Fibroblast of peridontal ligament (primary cell): ENCODE data around the gene HMGXB4.

Experiments
- DNase-seq: peaks from one replicate; pipeline ENCODE4 v3.0.0-alpha.2; 2010; ENCODE audit errors: extremely low read depth

The HMGXB4 gene

DNA sequence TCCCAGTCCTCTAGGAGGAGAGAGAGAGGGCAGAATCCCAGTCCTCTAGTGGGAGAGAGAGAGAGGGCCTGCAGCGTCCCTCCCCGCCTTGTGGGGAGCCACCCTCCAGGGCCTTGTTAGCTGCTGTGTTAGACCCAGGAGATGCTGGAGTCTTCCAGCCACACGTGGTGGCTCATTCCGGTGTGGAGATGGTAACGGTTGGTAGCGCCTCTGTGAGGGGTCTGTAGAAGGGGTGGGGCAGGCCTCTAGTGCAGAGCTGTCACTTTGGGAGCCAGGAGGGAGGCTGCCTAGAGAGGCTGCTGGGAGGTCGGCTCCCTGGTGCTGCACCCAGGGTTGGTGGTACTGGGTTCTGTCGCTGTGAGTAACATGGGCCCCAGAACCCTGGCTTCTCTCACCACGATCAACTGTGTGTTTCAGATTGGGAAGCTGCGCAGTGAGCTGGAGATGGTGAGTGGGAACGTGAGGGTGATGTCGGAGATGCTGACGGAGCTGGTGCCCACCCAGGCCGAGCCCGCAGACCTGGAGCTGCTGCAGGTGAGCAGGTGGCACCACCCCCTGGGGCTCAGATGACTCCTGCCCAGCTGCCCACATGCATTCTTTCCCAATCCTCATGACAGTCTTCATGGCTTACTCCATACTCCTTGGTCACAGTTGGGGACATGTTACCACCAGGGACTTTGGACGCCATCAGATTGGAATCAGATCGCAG is 69.7 kb downstream of the HMGXB4 start:
- DNase-seq: no peak

DNA sequence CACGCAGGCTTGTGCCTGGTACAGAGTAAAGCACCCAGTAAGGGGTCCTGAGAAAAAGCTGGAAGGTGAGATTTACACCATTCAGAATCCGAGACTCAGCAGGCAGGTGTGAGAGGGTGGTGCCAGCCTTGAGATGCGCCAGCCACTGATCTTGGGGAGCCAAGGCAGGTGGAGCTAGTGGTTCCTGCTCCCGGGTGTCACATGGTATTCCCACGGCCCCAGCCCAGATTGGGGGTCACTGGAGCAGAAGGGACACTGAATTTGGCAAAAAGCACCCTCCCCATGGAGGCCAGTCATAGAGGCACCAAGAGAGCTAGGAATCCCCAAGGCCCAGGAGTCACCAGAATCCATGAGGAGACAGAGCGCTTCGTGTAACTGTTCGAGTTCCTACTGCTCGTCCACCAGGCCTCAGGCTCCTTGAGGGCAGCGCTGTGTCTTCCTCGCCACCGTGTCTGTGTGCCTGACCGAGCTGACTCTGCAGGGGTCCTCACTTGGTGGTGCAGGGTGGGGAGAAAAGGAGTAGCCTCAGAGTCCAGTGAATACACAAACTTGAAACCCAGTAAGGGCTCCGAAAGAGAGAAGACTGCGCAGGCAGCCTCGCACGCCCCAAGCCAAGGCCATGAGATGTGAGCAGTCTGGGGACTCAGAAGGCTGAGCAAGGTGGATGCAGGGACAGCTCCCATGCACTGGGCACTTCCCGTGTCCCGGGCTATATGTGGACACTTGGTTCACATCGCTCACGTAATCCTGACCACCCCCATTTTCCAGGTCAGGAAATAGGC is 70.6 kb downstream of the HMGXB4 start:
- no peak for DNase-seq

DNA sequence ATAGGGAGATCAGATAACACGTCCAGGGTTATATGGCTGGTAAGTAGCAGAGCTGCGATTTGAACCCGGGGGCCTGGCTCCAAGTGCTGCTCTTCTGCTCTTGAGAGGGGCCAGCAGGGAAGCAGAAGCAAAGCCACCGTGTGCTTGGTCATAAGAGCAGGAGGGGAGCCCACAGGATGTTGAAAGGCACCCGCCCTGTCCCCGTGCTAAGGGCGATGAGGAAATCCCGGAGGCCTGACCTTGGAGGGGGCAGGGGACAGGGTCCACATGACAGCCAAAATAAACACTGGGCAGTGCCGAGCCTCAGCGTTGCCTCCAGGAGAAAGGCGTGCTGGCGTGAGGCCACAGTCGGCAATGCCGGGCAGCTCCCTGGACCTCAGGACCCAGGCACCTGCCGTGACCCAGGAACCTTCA is 71.2 kb downstream of the HMGXB4 start:
- DNase-seq: no peak

DNA sequence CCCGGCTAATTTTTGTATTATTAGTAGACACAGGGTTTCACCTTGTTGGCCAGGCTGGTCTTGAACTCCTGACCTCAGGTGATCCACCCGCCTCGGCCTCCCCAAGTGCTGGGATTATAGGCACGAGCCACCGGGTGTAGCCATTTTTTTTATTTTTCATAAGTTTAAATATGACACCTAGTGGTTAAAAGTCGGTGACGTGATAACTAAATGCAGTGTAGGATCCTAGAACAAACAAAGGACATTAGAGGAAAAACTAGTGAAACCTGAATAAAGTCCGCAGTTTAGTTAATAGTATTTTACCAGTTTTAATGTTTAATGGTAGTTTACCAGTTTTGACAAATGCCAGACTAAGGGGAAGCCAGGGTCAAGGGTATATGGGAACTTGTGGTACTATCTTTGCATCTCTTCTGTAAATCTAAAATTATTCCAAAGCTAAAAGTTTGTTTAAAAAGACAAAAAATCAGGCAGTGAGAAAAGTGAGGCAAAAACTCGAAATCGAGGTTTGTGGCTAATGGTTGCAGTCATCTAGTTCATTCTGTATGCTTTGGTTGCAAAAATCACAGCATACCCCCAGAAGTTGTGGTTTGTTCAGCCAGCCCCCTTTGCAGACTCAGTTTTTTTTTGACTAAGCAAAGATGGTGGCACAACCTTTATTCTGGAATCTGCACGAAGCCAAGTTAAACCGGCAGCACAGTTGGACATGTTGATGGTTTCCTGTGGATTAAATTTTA is 72.0 kb downstream of the HMGXB4 start:
- no peak for DNase-seq

DNA sequence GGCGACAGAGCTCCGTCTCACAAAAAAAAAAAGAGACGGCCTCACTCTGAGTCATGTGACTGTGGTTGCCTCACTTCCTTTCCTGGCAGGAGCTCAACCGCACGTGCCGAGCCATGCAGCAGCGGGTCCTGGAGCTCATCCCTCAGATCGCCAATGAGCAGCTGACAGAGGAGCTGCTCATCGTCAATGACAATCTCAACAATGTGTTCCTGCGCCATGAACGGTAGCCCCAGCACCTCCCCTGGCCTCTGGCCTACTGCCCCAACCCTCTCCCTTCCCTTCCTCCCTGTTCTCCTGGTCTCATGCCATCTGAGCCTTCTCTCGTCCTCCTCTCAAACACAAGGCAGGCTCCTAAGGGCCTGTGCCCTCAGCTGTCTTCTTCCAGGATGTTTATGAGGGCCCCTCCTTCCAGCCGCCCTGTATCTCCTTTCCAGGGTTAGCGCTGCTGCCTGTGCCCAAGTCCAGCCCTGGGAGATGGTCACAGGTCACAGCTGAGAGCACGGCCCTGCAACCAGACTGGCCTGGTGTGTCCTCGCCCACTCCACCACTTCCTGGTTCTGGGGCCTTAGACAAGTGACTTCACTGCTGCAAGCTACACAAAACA is 73.1 kb downstream of the HMGXB4 start:
- peak; percentile 38 for DNase-seq

DNA sequence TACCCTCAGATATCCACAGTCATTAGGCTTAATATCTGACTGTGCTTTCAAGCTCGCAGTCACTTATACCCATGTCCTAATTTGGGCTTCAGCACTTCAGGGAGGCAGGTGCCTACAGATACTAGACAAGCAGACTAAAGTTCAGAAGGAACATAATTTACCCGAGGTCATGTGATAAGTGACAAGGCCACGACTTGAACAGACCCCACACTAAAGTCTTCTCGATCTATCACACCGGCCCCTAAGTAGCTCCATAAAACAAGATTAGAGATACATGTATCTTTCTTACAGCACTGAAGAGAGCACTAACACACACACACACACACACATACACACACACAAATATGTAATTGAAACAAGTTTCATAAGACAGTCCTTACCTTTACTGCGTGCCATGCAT is 75.0 kb downstream of the HMGXB4 start:
- no peak for DNase-seq

DNA sequence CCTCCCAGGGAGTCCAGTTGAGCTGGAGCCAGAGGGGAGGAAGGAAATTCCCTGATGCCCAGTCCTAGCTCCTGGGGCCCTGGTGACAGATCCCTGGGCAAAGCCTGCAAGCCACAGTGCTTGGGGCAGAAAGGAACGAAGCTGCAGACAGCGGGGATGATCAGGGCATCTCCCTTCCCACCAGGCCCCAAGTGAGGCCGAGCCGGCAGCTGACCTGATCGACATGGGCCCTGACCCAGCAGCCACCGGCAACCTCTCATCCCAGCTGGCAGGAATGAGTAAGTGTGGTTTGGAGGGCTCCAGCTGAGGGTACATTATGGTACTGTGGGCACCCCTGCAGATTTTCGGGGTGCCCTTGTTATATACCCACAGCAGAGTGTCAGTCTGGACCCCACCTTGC is 75.9 kb downstream of the HMGXB4 start:
- no peak for DNase-seq

DNA sequence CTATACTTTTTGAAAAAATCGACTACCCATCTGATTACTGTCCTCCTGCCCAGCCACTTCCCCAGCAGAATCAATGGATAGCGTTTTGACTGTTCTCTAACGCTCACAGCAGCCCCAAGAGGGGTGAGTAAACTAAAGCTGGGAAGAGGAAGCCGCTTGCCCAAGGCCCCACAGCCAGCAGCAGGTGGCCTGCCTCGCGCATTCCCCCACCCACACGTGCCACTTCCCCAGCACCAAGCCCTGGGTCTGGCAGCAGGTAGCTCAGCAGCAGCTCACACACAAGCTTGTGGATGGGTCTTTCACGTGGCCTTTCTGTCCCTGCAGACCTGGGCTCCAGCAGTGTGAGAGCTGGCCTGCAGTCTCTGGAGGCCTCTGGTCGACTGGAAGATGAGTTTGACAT is 76.7 kb downstream of the HMGXB4 start:
- no peak for DNase-seq

DNA sequence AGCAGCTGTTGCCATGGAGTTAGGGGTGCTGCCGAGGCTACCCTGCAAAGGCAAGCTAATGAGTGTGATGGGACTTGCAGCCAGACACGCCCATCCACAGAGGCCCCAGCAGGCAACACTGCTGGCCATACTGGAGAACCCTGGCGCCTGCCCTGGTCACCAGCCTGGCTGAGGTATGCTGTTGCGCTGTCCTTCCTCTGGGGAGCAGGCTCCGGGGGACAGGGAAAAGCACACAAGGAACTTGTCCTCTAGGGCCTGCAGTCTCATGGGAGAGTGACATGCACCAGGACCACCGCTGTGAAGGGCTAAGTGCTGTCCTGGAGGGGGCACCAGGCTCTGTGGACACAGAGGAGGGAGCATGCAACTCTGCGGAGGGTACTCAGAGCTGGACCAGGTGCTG is 78.2 kb downstream of the HMGXB4 start:
- no peak for DNase-seq

DNA sequence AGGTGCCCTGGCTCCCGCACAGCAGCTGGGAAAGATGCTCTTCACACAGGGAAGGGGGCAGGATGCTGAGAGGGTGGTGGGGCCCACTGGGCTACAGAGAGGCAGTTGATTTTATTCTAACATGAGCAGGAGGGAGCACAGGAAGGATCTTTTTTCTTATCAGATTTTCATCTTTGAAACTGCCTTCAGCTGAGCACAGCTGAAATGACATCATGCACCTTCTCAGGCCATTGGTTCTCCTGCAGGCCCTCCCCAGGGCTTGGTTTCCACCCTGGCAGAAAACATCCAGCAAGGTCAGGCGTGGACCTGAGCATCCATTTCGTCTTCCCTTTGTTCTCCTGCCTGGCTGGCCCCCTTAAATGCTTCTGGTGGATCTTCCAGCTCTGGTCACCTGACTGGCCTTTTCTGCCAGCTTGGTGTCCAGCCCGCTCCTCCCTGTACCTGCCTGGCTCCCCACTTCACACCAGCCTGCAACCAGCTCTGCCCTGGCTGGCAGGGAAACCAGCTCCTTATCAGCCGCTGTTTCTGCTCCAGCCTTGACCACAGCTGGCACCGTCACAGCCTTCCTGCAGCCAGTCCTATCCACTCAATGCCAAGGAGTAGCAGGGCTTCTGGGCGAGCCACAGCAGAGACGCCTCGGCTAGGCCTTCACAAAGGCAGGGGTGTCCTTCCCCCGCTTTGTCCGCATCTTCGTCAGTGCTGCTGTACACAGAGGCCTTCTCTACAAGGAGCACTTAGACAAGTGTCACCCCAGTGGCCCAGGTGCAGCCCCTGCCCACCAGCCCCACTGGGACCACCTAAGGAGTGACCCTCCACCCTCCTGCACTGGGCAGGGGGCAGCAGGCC is 78.9 kb downstream of the HMGXB4 start:
- DNase-seq: no peak

DNA sequence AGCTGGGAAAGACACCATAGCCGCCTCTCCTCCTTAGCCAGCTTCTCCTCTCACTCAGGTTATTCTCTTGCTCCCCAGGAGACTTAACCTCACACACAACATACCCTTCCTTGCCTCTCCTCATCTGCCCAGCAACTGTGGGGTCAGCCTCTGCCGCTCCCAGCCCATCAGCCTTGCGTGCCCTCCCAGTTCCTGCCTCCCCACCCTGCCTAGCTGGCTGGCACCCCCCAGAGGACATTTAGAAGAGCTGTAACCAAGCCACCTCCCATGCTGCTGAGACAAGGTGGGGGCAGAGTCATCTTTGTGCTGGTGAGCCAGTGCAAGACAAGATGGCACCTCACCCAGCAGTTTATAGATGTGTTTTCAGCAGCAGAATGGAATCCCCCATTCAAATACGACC is 80.6 kb downstream of the HMGXB4 start:
- DNase-seq: no peak

DNA sequence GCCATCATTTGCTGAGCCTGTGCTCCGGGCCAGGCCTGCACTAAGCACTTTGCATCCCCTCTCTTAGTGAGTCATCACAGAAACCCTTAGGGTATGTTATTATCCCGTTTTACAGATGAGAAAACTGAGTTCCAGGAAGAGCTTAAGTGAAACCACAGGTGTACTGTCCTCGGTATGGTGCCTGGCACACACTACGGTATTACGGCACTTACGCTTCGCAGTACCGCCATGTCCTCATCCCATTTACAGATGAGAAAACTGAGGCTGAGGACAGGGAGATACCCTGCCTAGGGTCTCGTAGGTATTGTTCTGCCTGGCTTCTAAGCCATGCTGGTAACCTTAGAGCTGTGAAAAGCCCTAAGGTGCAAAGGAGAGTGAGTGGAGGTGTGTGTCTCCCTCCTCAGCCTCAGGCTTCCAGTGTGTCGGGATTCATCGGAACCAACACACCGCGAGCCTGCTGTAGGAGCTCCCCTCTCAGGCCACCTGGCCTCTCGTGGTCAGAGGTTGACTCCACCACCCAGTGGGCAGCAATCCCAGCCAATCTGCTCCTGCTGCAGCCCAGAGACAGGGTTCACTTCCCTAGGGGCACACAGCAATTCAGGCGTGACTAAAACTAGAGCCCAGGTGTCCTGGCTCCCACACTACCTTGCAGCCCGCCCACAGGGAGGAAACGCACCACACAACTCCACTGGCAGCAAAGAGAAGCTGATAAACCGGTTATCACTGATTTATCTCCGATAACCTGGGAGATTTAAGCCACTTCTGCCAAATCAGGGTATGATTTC is 84.0 kb downstream of the HMGXB4 start:
- no peak for DNase-seq

DNA sequence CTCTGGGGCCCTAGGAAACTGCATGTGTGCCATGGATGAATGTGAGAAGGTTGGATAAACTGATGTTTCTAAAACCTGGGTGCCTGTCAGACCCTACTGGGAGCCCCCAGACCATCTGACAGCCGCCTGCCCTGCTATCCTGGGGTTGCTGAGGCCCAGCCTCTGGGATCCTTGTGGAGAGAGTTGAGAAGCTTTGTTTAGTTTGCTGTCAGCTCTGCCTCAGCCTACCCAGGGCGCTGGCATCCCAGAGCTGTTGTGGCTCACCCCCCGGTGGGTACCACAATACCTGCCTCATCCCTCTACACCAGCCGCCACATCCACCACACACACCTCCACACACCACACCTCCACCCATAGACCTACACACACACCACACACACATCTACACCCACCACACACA is 85.1 kb downstream of the HMGXB4 start:
- no peak for DNase-seq

DNA sequence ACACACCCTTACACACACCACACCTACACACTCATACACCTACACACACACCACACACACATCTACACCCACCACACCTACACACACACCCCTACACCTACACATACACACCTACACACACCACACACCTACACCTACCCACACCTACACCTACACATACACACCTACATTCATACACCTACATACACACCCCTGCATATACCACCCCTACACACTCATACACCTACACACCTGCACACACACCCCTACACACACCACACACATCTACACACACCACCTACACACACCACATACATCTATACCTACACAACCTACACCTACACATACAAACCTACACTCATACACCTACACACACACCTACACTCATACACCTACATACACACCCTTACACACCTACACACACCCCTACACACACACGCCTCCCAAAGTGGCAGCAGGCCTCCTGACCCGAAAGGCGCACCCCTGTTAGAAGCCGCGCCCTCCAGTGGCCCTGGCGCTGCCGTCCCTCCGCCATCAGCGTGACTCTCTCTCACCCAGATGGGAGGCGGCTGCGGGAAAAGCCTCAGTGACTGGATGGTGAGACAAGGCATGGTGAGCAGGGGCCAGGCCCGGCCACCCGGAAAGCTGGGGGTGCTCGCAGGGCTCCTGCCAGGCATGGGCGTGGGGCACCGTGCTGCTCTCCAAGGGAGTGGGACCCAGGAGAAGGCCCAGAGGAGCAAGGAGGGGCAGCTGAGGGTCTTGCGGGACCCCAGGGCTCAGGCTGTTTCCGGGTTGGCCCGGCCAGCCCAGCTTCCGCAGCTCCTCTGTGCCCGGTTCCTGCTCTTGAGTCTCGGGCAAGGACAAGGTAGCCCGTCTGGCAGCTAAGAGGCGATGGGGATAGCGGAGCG is 86.6 kb downstream of the HMGXB4 start:
- DNase-seq: no peak

DNA sequence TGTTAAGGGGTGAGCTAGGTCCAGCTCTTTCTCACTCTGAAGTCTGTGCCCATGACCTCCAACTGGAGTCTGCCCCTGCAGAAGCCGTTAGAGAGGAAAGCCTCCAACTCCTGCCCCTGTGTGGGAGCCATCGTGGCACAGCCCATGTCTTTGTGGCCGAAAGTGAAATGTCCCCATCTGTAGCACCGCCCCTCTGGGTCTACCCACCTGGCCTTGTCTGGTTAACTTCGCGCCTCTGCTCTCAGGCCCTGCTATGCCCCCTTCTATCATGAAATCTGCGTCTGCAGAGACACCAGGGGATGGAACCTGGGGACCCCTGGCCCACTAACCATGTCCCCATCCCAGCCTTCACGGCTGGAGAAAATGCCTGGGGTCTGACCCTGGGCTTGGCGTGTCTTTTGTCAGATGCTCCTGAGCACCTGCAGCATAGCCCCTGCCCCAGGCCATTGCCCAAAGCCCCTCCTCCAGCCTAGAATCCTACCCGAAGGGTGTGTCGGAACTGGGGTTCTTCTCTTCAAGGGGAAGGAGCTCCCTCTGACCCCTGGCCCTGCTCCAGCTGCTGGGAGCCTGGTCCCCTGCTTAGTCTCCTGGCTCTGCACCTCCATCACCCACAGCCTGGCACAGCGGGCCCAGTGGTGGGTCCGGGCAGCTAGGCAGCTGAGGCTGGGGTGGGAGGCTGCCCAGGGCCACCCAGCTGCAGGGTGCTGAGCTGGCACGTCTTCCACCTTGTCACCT is 87.8 kb downstream of the HMGXB4 start:
- DNase-seq: no peak
